KMS-11 (cell line): Measurements from ENCODE around the gene MUS81.

Experiments
- H2AFZ ChIP-seq: fragments of 200-600 bp; sonication (generic); 2 replicates; pipeline ENCODE4 v1.6.1; 2016; ENCODE audit warnings: antibody characterized with exemption, mixed run types, low read depth
- H3K27ac ChIP-seq: fragments of 200-600 bp; sonication (generic); 2 replicates; pipeline ENCODE4 v1.6.1; 2016; ENCODE audit warnings: mild to moderate bottlenecking, mixed run types
- H3K27me3 ChIP-seq: fragments of 200-600 bp; sonication (generic); 2 replicates; pipeline ENCODE4 v1.6.1; 2017; ENCODE audit warnings: mild to moderate bottlenecking, low read depth, mixed run types, moderate library complexity; ENCODE audit not compliant: insufficient read depth
- H3K36me3 ChIP-seq: fragments of 200-600 bp; sonication (generic); 2 replicates; pipeline ENCODE4 v1.6.1; 2017; ENCODE audit warnings: mild to moderate bottlenecking, mixed run types; ENCODE audit not compliant: insufficient read depth
- H3K4me1 ChIP-seq: fragments of 200-600 bp; sonication (generic); 2 replicates; pipeline ENCODE4 v1.6.1; 2016; ENCODE audit warnings: mild to moderate bottlenecking, low read depth, mixed run types; ENCODE audit not compliant: poor library complexity, severe bottlenecking
- H3K4me2 ChIP-seq: fragments of 200-600 bp; sonication (generic); 2 replicates; pipeline ENCODE4 v1.7.0; 2016; ENCODE audit warnings: mild to moderate bottlenecking, mixed run types
- H3K4me3 ChIP-seq: fragments of 200-600 bp; sonication (generic); IDR thresholded peaks from 2 replicates; pipeline ENCODE4 v1.6.1; 2017; ENCODE audit warnings: low read depth, low read length, mixed read lengths; ENCODE audit not compliant: insufficient read depth
- H3K79me2 ChIP-seq: fragments of 200-600 bp; sonication (generic); 2 replicates; pipeline ENCODE4 v1.6.1; 2016; ENCODE audit warnings: low read depth, mixed run types; ENCODE audit not compliant: insufficient read depth
- H3K9ac ChIP-seq: fragments of 200-600 bp; sonication (generic); 2 replicates; pipeline ENCODE4 v1.6.1; 2016; ENCODE audit warnings: mild to moderate bottlenecking, mixed run types
- H4K20me1 ChIP-seq: fragments of 200-600 bp; sonication (generic); 2 replicates; pipeline ENCODE4 v1.6.1; 2016; ENCODE audit warnings: mild to moderate bottlenecking, mixed run types; ENCODE audit not compliant: insufficient read depth
- TF ChIP-seq, protein P1 (sequence below): fragments of 200-600 bp; sonication (generic); conservative IDR thresholded peaks from 2 replicates; pipeline ENCODE4 v1.6.1; 2017; ENCODE audit warnings: low read depth, mild to moderate bottlenecking, antibody characterized with exemption, low read length, moderate library complexity, mixed read lengths

MUS81 gene

DNA sequence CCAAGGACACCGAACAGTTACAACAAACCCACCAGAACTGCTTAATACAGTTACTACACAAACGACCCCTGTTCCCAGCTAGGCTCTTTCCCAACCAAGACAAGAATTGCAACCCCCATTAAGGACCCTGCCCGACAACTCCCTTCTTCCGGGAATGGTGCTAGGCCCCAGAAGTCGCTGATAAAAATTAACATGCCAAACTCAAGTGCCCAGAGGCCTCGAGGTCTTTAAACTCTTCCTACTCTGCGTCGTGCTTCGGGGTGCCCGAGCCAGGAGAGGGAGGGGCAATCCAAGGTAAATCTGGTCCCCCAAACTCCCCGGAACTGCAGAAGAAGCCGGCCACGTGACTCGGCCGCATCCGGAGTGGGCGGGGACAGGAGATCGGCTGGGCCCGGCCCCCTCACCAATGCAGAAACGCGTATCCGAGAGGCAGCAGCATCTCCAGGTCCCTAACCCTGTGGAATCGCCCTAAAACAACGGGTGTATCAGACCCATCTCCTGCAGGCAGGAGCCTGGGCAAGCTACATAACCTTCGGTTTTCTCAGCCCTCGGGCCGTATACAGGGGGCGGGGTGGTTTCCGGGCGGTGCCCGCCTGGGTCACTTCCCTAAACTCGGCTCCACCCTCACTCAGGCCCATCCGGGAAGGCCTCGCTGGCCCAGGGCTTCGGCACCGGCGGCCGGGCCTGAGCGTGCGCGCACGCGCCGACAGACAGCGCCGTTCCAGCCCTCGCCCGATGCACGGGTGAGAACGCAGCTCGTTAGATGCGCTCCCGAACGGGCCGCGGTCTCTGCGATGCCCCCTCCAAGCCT, 3.3 kb upstream of the MUS81 start:
- peak overlapping the region; percentile 69 for H3K9ac ChIP-seq

DNA sequence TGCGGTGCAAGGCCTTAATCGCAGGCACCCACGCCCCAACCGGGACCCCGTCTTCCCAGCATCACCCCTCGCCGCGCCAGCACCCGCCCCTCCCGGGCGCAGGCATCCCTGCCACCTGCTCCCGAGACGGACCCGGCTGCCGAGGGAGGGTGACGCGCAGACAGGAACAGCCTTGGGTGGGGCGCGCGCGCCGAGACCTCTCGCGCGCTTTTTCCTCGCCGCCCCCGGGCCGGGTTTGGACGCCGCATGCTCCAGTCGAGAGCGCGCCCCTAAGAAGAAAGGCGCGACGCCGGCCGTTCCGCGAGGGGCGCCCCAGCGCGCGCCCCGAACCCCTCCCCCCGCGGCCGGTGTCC, 2.8 kb upstream of the MUS81 start:
- peak overlapping the region; percentile 98; the same call in 1 of the 2 replicates for H3K4me2 ChIP-seq
- H3K27ac ChIP-seq = peak overlapping the region; percentile 65
- TF ChIP-seq, protein P1, sequence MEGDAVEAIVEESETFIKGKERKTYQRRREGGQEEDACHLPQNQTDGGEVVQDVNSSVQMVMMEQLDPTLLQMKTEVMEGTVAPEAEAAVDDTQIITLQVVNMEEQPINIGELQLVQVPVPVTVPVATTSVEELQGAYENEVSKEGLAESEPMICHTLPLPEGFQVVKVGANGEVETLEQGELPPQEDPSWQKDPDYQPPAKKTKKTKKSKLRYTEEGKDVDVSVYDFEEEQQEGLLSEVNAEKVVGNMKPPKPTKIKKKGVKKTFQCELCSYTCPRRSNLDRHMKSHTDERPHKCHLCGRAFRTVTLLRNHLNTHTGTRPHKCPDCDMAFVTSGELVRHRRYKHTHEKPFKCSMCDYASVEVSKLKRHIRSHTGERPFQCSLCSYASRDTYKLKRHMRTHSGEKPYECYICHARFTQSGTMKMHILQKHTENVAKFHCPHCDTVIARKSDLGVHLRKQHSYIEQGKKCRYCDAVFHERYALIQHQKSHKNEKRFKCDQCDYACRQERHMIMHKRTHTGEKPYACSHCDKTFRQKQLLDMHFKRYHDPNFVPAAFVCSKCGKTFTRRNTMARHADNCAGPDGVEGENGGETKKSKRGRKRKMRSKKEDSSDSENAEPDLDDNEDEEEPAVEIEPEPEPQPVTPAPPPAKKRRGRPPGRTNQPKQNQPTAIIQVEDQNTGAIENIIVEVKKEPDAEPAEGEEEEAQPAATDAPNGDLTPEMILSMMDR = no peak
- no peak overlapping the region for H2AFZ ChIP-seq
- peak overlapping the region; percentile 69 for H3K9ac ChIP-seq
- H3K27me3 ChIP-seq = no peaks in the 10 kb centered on the region
- H4K20me1 ChIP-seq = peaks cover 10% of the 10 kb centered on the region
- H3K4me1 ChIP-seq = peaks cover 29% of the 10 kb centered on the region
- peaks cover 54% of the 10 kb centered on the region for H3K79me2 ChIP-seq
- H3K36me3 ChIP-seq = peaks cover 13% of the 10 kb centered on the region; the same call in 1 of the 2 replicates
- H3K4me3 ChIP-seq = no peak overlapping the region

More for the DNA sequence above, 3.3 kb upstream of the MUS81 start:
- no peak overlapping the region for H3K4me3 ChIP-seq
- no peaks in the 10 kb centered on the region for H3K27me3 ChIP-seq
- H3K4me1 ChIP-seq = peaks cover 24% of the 10 kb centered on the region
- H3K79me2 ChIP-seq = peaks cover 48% of the 10 kb centered on the region
- no peak overlapping the region for H2AFZ ChIP-seq
- peak overlapping the region; percentile 65 for H3K27ac ChIP-seq
- peaks cover 13% of the 10 kb centered on the region; the same call in 1 of the 2 replicates for H3K36me3 ChIP-seq
- peaks cover 10% of the 10 kb centered on the region for H4K20me1 ChIP-seq
- TF ChIP-seq, protein P1 = no peak
- peak overlapping the region; percentile 98 for H3K4me2 ChIP-seq

DNA sequence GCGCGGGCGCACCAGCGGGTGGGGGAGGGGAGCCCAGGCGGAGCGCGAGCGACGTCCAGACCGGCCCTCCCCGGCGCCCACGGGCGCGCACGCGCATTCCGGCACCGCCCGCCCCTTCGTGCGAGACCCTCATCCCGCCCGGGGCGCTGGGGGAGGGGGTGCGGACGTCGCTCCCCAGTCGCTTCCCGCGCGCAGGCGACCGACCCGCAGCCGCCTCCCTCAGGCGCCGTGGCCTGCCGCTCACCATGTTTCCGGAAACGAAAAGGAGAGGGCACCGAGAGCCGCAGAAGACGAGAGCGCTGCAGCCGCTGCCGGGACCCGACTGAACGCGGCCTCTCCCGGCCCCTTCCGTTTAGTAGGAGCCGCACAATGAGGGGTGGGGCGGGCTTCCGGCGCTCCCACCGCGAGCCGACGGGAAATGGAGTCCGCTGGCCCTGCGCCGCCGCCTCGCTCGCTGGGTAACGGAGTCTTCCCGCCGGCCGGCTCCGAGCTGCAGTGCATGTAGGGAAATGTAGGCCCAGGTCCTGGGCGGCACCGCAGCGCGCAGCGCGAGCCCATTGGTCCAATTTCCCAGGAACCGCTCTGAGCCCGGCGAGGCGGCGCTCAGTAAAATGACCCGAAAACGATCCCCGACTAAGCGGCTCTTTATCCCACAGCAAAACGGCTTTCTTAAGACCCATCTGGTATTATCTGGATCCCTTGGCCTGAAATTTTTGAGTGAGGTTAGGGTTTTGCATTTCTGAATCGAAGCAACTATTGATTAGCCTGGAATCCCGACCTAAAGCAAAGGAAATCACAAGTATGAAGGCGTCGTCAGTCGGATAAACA, 2.2 kb upstream of the MUS81 start, which contains the start of gene CFL1:
TSS of gene CFL1 (minus strand) at position 328 of the 828 bp plus-strand sequence. CDS start at position 247, 81 bp downstream.
- Histone ChIP-seq H3K4me1 (peaks cover 34% of the 10 kb centered on the region), H4K20me1 (peaks cover 10% of the 10 kb centered on the region), H3K4me3 (no peak within 1 kb of the TSS), H3K9ac (peak within 1 kb of the TSS; percentile 69), H3K27ac (peak within 1 kb of the TSS; percentile 65), H3K4me2 (peak within 1 kb of the TSS; percentile 98), H3K27me3 (no peaks in the 10 kb centered on the region), H3K36me3 (peaks cover 13% of the 10 kb centered on the region; the same call in 1 of the 2 replicates), H3K79me2 (peaks cover 58% of the 10 kb centered on the region), H2AFZ (peak within 1 kb of the TSS; percentile 55)
- TF ChIP-seq, protein P1 = no peak

DNA sequence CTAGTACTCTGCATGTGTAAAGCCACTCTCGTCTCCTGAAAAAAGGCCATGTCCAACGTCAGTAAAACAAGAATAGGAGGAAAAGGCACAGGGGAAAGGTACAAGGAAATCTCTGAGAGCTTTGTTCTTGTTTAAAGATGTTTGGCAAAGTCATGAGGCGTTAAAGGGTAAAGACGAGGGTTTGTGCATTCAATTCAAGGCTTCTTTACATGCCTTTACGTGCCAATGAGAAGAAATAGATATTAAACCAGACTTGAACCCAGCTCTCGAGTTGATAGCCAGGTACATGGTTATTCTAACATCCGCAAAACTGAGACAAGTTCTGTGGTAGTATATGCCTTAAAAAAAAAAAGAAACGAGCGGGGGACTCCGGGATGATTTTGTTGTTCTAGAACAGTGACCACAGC, 1.5 kb upstream of the MUS81 start:
- Histone ChIP-seq H3K27me3 (no peaks in the 10 kb centered on the region), H3K36me3 (peaks cover 13% of the 10 kb centered on the region; the same call in 1 of the 2 replicates), H3K4me1 (peaks cover 34% of the 10 kb centered on the region), H3K9ac (peak overlapping the region; percentile 6; the same call in 1 of the 2 replicates), H3K27ac (peak overlapping the region; percentile 40; the same call in 1 of the 2 replicates), H2AFZ (peak overlapping the region; percentile 55), H3K4me2 (peak overlapping the region; percentile 87), H3K79me2 (peaks cover 58% of the 10 kb centered on the region), H3K4me3 (no peak overlapping the region), H4K20me1 (peaks cover 10% of the 10 kb centered on the region)
- TF ChIP-seq, protein P1 = no peak
